CD4-positive, alpha-beta T cell treated with Interleukin-21 for 1 hour (primary cell): Measurements from ENCODE around the gene SRGAP3.

Experiments used
- DNase-seq: peaks from one replicate; pipeline ENCODE4 v3.0.0-alpha.2; 2020

Gene SRGAP3

DNA sequence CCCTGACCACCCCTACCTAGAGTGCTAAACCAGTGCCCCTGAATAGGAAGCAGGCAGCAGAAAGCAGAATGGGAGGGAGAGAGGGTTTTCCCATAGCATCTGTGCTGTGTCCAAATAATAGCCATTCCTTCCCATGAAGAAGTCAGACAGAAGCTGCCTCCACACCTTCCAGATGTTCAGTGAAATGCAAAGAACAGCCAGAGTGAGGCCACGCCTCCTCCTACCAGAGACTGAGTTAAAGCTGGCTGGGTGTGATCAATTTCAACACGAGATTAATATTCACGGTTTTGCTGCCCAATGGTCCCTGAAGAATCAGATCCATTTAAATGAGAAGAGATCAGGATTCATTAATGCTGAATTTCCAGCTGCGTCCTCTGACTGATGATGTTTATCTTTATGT is 111.8 kb downstream of the SRGAP3 start:
- DNase-seq: no peak

DNA sequence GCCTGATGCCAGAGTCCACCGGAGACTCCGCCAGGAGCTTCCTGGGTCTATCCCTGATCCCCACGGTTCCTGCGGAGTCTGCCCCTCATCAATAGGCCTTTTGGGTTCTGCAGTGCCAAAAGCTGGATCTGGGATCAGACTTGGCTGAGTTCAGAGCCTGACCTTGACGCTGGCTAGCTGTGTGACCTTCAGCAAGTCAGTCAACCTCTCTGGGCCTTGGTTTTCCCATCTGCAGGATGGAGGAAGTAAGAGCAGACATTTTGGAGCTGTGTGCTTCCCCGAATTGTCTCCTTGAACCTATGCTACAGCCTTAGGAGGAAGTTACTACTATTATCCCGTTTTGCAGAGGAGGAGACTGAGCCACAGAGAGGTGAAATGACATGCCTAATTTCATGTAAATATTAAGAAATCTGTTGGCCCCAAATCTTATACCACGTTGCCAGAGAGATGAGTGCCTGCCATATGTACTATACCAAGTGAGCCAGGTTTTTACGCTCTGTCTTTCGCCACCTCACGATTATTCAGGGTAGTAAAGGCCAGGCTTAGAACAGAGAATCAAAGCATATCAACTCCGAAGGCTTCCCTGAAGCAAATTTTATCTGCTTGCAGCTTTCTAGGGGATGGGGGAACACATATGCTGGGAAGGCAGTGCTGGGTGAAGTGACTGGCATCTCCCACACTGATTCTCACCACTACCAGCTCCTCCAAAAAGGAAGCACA is 112.5 kb downstream of the SRGAP3 start:
- DNase-seq: no peak

DNA sequence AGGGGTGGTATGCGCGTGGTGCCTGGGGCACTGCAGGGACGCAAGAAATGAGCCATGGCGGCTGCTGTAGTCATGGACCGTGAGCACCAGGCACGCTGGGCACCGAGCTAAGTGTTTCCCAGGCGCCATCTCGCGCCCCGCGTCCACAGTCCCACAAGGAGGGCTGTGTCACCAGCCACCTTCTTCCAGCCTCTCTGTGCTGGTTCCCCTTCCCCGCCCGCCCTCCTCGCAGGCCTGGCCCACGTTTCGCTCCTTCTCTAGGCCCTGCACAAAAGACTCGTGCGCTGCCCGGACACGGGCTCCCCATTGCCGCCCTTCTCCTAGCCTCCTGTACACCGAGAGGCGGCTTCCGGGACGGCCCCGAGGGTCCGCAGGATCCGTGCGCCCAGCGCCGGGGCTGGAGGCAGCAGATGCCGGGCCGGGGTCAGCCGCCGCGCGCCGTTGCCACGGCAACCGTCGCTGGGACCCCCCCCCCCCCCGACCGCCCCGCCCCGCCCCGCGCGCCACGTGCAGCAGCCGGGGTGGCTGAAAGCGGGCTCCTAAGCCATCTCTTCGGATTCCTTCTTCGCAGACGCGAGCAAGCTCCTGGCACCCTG is 113.4 kb downstream of the SRGAP3 start:
- DNase-seq: no peak

DNA sequence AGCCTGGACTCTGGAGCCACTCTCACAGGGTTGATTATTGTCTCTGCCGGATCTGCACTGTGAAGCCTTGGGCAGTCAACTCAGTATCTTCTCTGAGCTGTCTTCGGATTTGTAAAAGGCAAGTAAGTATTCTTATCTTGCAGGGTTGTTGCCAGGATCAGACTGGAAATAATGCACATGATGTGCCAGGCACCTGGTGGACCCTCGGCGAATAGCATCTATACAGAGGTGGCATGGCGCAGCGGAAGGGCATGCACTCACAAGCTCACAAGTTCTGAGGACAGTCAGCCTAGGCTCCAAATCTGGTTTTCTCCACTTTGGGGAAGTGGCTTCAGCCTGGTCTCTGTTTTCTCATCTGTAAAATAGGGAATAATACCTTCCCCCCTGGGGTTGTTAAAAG is 113.9 kb downstream of the SRGAP3 start:
- no peak for DNase-seq

DNA sequence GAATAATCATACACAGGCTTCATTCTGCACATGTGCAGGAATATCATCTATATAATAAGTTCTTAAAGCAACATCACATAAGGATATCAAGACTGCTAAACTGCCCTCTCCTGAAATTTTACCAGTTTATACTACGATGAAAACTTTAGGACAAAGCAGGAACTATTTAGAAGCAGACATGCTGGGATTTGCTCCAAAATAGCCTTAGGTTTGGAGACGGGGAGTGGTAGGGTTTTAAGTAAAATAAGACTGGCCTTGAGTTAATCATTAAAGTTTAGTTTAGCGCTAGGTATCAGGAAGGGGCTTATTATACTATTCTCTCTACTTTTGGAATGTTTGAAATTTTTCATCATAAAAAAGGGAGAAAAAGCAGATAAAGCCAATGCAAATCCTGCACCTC is 115.8 kb downstream of the SRGAP3 start:
- DNase-seq: no peak

DNA sequence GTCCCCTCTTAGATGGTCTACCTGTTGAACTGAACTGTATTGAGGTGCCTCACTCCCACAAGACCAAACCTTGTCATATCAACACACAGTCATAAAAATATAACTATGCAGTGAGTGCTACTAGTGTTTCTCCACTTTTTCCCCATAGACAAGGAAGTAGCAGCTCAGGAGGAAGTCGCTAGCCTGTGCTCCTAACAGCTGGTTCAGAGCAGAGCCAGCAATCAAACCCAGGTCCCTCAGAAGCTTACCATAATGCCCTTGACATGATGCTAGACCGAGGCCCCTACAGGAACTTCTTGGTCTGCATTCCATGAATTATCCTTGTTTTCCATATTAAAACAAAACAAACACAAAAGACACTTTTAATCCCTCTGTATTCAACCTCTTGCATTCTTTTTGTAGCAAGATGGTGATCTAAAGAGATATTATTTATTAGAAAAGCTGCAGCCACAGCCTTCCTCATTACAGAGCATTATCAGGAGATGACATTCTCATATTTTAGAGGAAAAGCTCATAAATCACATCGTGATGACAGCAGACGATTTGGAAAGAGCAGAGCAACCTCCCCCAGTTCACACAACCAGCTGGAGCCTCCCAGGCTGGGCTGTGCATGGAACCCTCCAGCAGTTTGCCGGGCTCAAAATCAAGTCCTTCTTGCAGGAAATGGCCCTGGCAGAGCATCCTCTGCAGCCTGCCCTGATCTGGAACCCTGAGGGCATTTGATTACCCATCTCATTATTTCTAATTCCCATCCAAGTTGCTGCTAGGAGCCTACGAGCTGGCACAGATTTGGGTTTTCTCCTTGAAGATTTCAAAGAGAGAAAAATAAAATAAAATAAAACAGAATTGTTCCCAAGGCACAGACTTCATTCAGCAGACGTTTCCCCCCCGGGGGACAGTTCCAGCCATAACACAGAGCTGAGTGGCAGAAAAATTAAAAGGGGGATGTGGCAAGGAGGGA is 118.8 kb downstream of the SRGAP3 start:
- no peak for DNase-seq

DNA sequence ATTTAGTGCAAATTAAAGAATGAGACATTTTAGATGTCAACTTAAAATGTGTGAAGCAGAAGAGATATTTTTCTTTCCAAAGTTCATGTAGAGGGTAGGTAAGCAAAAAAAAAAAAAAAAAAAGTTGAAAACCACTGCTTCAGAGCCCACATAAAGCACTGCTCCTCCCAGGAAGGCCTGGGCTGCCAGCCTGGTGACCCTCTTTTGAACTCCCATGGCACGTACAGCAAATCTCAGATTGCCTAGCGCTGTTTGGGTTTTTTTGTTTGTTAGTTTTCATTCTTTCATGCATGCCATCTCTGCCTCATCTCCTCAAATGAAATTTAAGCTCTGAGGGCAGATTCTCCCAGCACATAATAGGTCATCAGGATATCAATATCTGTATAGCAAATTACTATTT is 120.1 kb downstream of the SRGAP3 start:
- no peak for DNase-seq

DNA sequence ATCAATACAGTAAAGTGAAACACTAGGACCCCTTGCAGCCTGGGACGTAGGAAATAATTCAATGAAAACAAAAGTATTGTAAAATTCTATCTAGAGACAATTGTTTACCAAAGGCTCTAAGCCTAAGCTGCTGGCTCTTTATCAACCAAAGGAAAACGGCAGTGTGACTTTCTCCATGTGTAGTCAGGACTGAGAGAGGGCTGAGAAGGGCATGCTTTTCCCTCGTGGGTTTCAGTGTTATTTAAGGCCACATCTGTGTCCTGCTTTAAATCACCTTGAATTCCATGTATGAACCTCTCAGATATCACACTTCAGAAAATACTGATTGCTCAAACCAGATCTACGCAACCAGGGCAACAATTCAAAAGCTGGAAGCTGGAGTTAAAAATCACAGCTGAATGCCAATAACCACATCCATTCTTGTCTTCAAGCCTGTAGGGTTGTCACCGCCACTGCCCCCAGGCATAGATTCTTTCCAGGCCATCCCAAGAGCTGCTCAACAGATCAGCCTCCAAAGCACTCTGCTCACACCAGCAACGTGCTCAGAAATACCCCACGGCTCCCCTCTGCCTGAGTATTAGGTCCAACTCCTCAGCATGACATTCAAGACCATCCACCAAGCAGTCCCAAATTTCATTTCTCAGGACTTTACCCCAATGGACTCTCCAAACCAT is 124.0 kb downstream of the SRGAP3 start:
- DNase-seq: no peak

DNA sequence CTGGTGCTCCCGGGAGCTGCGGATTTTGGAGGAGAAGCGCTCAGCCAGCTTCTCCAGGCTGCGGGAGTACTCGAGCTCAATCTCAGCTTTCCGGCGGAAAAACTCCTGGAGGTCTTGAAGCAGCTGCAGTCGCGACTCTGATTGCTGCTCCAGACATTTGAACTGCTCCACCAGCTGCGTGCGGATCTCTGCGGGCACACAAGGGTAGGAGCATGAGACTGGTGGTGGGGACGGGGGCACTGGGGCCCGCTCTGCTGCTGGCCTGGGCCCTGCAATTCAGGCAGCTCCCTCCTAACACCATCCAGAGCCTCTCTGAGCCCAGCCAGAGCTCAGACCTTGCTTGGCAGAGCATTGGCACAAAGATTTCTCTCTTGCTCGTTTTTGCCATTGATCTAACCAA is 124.7 kb downstream of the SRGAP3 start:
- DNase-seq: no peak

DNA sequence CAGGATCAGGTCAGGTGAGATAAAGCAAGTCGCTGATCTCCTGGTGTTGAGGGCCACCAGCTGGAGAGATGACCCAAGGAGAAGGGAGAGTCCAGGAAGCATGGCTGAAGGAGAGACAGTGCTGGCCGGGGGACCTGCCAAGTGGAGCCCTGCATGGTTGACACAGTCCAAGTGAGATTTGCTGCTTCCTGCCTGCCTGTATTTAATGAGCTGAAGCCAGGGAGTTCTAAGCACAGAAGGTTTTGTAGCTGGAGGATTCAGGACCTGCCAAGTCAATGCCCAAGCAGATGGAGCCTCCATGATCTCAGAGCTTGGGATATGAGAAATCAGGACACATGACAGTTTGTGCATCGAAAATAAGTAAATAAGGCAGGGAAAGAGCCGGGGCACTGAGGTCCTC is 125.6 kb downstream of the SRGAP3 start:
- no peak for DNase-seq

DNA sequence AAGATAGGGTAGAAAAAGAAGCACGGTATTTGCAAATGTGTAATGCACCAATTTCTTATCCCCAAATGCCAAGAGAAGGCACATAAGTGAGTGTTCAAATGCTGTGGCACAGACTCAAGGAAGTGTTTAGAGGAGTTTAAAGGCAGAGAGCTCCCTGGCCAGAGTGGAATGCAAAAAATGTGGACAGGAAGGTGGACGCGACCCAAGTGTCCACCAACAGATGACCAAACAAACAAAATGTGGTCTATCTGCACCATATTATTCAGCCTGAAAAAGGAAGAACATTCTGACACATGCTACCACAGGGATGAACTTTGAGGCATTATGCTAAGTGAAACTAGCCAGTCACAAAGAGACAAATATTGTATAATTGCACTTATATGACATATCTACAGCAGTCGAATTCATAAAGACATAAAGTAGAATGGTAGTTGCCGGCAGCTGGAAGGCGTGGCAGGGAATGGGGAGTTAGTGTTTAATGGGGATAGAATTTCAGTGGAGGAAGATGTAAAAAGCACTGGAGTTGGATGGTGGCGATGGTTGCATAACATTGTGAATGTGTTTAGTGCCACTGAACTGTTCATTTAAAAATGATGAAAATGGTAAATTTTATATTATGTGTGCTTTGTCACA is 126.6 kb downstream of the SRGAP3 start:
- DNase-seq: no peak

DNA sequence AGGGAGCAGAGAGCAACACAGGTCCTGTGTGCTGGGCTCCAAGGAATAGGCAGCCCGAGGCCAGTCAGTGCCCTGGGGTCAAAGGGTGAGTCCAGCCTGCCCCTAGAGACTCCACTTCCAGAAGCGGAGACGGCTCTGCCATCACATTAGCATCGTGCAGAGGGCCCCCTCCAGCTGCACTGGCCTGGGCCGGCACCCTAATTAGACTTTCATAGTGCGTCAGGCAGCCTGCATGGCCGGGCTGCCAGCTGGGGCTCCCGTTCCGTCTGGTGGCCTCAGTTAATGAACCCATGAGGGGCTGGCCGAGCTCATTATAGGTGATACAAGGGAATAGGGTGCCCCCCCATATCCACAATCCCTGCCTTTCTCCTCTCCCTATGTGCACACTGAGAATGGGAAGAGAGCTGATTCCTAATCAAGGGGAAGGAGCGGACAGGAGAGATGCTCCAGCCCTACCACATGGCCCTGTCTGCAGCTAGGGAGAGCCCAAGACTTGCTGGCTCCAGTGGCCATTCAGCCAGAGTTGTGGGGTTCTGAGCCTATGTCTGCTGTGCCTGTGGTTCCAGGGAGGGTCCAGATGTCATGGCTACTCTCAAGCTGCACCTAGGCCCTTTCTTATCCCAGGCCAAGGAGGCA is 128.0 kb downstream of the SRGAP3 start:
- DNase-seq: no peak

DNA sequence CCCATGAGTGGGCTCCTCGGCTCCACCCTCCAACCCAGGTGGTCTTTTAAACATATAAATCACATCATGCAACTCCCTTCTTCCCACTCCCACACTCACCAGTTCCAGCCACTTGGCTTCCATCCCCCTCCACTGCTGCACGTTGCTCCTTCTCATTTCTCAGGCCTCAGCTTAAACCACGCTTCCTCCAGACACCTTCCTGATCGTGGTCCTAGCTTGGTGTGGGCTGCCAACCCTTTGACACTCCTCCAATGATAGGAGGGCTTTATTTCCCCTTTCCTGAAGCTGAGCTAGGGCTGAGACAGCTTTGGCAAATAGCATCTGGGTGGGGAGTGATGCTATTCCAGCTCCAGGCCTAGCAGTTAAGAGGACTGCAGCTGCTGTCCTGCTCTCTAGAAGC is 130.1 kb downstream of the SRGAP3 start:
- no peak for DNase-seq

DNA sequence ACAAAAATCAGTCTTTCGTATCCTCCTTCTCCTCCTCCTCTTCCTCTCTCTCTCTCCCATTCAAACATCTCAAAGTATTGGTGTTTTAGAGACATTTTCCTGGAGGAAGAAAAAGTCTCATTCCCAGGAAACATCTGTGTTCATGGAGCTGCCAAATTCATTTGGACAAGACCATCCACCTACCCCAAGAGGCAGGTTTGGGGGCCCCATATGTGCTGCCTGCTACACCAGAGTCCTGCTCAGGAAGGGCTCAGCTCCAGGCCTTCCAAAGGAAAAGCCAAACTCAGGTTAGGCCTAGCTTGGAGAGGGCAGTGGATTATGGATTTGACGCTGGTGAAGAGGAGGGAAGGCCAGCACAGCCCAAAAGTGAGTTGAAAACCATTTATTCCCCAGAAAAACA is 131.2 kb downstream of the SRGAP3 start:
- no peak for DNase-seq

DNA sequence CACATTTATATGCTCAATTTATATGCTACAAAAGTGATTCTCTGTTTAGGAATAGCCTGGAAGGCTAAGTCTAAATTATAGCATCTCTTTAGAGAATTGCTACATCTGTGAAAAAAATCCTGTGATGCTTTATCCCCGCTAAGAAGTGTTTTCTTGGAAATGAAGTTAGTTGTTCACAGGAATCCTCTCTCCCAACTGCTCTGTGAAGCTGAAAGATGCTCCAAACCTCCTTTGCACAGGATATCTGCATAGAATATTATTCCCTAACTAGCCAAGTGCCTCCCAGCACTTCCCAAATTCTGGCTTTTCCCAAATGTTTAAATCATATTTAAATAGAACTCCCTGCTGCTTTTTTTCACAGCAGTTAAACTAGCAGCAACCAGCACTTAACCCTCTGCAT is 132.2 kb downstream of the SRGAP3 start:
- no peak for DNase-seq

DNA sequence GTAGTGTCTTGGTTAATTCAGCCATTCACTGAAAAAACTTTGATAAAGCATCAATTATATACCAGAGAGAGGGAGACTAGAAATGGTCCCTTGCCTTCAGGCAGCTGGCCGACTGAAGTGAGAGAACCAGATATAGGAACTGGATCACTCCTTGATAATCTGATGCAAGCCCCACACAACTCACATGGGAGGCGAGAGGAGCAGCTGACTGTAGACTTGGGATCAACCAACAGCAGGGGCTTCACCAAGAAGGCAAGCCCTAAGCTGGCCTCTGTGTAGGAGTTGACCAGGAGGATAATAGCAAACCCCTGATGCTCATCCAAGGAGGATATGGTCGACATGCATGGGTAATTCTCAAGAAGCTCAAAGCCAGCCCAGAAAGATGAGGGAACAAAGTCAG is 133.1 kb downstream of the SRGAP3 start:
- DNase-seq: no peak

DNA sequence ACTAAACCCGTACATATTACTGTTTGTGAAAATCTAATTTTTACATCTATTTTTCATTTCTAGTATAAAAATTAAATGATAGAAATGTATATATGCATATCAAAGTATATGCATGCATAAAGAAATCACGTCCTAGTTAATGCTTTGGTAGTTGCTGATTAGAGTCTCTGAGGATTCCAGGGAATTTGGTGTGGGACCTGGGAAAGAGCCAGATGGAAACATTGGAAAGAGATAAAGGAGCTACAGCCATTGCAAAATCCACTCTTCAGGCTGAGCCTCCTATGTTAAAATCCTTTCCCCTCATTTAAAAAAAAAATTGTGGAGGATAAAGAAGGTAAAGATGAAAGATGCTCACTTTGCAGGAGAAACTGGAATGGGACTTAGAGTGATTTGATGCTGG is 134.1 kb downstream of the SRGAP3 start:
- no peak for DNase-seq

DNA sequence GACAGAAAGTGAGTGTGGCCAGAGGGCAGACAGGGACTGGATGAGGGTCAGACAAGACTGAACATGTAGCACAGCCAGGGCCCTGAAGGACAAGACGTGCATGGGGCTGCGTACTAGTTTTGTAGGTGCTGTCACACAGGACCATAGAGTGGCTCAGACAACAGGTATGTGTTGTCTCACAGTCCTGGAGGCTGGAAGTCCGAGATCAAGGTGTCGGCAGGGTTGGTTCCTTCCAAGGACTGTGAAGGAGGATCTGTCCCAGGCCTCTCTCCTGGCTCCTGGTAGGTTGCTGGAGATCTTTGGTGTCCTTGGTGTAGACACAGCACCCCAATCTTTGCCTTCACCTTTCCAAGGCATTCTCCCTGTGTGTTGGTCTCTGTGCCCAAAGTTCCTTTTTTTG is 136.4 kb downstream of the SRGAP3 start:
- DNase-seq: no peak

DNA sequence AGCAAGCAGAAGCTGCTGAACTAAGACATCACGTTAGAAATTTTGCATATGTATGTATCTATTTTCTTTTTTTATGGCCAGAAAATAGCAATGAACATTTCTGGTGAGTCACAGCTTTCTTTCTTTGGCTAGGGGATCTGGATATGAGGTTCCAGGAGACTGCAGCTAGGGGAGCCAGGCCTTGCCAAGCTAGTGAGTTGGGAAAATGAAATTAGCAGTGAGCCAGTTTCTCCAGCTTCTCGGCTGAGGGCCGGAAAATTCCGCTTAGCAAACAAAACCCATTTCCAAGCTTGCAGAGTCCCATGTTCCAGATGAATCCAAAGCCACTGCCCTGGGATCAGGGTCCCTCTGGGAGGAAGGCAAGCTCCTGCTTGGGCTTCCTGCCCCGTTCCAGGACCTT is 137.6 kb downstream of the SRGAP3 start:
- no peak for DNase-seq

DNA sequence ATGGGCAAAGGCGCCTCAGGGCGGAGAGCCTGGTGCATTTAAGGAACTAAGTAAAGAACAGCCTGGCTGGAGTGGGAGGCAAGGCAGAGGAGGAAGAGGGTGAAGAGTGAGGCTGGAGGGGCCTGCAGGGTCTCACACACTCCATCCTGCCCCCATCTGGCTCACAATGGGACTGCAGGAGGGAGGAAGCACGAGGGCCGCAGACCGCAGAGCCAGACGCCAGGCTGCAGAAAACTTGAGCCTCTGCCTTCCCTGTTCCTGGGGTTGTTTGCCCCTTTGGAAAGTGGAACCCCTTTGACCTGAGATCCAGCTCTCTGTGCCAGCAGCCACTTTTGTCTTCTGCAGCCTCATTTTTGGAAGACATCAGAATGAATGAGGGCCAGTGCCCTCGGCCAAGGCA is 138.0 kb downstream of the SRGAP3 start:
- DNase-seq: no peak

DNA sequence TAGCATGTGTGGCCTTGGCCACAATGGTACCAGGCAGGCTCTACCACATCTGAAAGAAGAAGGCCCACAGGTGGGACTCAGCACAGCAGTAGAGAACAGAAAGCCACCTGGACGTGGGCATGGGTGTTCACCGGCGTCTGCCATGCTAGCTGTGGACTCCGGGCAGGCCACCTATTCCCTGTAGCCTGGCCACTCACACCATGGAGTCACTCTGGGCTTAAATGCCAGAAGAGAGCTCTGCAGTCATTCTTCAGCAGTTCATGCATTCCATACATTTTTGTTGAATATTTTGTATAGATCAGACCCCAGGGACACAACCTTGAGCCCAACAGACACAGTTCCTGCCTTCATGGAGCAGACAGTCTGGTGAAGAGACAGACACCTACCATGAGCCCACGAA is 138.6 kb downstream of the SRGAP3 start:
- DNase-seq: no peak

DNA sequence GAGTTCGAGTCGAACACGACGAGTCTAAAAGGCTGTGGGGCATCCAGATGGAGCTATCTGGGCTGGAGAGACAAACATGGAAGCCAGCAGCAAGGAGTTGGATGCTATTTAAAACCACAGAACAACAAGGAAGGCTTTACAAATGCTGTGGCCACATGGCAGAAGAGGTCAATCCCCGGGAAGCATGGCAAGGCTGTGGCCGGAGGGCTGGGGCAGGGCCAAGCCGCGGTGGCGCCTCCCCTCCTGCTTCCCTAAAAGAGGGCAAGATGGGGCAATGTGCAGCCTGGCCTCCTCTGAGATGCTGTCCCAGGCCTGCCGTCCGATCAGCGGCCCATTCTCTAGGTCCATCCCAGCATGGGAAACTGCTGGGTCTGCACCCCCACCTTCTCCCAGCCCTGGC is 139.1 kb downstream of the SRGAP3 start:
- DNase-seq: no peak

DNA sequence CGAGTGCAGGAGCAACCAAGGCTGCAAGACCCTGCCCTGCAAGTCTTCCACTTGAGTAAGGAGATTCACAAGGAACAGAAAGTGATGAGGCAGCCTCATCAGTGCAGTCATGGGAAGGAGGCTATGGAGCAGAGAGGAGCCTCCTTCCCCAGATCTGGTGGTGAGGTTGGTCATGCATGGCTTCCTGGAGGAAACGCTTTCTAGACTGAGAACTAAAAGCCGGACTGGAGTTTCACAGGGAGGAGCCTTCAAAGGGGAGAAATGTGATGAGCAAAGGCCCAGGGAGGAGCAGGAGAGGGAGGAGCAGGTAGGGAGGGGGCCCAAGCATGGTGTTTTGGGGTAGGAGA is 139.9 kb downstream of the SRGAP3 start:
- DNase-seq: no peak
